ENCODE results near the gene TSFM.
"Not testable (repeated sequence)": the region's sequence is repeated elsewhere in the genome, so short reads cannot be mapped to it uniquely, and the experiment has no call there.

Gene TSFM

GRCh38 chr12:57807285-57807684 is 24.7 kb downstream of the TSFM start:
- no peak overlapping the region for H3K4me3 ChIP-seq
- H3K27ac ChIP-seq, result no peak overlapping the region

DNA sequence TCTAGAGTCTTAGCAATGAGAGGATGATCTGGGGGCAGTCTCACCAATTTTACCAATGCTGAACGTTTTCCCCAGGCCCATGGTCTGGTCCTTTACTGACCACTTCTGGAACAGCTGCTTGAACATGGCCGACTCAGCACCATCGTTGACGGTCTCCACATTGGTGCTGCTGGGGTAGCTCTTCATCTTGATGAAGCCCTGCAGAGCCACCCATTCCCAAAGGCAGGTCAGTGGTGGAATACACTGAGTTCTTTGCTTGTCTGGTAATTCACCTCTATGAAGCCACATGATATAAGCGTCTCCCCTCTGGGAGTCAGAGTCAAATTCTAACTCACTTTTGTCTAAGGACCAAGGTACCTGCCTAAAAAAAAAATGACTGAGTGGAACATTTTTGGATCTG is 25.8 kb downstream of the TSFM start:
- no peak overlapping the region for H3K4me3 ChIP-seq
- no peak overlapping the region for H3K27ac ChIP-seq

DNA sequence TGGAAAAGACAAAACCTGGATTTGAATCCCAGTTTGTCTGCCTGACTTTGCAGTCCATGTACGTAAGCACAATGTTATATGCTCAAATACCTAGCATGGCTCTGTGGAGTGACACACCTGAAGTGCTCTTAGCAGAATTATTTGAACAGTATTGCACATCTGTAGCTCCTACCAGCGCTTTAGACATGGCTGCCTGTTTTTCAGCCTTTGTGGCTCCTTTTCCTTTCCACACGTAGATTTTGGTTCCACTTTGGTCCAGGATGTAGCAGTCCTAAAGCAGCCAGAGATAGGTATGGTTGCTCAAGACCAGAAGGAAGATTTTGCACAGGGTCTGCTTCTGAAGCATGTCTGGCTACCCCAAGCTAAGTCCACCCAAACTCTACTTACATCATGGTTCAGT is 26.8 kb downstream of the TSFM start:
- Histone ChIP-seq H3K27ac (no peak overlapping the region), H3K4me3 (no peak overlapping the region)

GRCh38 chr12:57810450-57810849 is 27.9 kb downstream of the TSFM start:
- Histone ChIP-seq H3K4me3 (no peak overlapping the region), H3K27ac (no peak overlapping the region)

DNA sequence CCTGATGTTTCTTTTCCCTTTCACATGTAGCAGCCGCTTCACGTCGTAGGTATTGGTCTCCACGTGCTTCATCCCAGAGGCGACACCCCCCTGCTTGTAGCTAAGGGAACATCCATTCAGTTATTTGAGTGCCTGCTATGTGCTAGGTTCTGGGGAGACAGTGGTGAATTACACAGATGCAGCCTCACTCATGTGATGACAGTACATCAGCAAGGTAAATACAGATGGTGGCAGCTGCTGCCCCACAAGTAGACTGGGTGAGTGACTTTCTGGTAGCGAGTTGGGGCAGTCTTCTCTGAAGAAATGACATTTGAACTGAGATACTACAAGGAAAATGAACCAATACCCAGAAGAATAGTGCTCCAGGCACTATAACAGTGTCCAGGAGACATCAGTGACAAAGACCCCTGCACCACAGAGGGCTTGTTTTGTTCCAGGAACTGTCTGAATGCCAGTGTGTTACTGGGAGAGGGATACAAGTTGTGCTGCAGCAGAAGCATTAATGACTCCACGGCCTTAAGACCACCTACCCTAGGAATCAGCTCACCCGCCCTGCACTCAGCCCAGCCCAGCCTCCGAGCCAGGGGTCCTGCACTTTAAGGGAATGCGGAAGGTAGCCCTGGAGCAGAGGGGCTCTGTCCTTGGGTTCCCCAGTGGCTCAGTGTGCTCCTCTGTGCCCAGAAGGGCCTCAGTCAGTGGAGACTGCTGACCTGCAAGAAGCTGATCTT is 28.6 kb downstream of the TSFM start:
- no peak overlapping the region for H3K27ac ChIP-seq

DNA sequence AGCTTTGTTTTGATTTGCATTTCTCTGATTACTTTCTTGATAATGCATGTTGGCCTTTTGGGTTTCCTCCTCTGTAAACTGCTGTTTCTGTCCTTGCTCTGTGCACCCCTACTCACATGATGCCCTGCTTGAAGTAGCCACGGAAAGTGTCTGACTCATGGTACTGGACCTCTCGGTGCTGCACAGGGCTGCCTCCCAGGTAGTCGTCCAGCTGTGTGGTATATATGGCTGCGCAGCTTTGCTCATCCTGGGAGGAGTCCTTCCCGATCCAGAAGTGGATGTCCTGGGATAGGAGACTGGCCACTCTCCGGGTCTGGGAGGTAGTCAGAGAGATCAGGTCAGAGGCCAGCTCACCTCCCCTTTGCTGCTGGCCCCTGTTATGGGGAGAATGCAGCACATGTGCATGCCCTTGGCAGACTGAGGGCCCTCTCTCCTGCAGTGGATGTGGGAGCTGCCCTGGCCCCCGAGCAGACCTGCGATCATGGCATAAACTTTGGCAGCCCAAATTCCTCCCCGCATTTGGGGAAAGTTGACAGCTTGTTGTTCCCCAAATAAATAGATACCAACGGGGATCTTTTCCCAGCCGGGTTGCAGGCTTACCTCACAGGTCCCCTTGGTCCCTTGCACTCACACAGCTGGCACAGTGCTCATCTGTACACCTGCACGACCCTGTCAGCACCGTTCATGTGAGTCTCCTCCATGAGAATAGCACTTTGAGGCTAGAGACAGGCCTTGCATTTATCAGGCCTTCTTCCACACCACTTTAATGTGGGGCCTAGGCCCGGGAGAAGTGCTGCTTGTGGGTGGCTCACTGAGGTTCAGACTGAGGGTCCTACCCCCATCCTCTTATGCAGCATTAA is 30.8 kb downstream of the TSFM start:
- no peak overlapping the region for H3K4me3 ChIP-seq
- no peak overlapping the region for H3K27ac ChIP-seq

More for the DNA sequence above, 28.6 kb downstream of the TSFM start:
- no peak overlapping the region for H3K4me3 ChIP-seq

DNA sequence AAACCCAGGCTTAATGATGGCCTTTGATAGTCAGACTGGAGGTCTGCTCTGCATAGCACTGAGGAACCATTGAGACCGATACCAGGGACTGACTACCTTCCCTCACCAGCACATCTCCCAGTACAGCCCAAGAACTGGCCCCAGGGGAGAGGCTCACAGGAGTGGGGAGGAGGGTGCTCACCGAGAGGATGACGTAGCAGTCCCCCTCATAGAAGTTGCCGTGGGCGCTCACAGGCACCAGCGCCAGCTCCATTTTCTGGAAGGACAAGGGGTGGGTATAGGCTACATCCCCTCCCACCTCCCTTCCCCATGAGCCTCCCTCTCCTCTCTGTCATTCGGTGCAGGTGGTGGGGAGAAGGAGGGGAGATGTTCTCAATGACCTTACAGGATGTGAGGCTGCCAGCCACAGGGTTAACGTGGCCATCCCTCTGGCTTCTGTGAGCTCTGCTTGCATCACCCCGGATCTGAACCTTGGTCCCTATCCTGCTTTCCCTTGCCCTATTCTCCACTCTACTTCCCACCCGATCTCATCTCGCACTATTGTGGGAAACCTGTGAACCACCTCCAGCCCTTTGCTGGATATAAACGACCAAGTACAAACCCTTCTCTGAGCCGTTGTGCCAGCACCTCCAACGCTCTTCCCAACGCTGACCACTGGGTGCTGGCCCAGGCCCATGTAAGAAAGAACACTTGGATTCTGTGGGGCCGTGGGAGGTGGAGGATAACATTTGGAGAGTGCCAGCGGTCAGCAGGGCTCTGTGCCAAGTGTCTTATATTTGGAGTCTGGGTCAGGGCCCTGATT is 31.6 kb downstream of the TSFM start:
- Histone ChIP-seq H3K4me3 (no peak overlapping the region), H3K27ac (no peak overlapping the region)

DNA sequence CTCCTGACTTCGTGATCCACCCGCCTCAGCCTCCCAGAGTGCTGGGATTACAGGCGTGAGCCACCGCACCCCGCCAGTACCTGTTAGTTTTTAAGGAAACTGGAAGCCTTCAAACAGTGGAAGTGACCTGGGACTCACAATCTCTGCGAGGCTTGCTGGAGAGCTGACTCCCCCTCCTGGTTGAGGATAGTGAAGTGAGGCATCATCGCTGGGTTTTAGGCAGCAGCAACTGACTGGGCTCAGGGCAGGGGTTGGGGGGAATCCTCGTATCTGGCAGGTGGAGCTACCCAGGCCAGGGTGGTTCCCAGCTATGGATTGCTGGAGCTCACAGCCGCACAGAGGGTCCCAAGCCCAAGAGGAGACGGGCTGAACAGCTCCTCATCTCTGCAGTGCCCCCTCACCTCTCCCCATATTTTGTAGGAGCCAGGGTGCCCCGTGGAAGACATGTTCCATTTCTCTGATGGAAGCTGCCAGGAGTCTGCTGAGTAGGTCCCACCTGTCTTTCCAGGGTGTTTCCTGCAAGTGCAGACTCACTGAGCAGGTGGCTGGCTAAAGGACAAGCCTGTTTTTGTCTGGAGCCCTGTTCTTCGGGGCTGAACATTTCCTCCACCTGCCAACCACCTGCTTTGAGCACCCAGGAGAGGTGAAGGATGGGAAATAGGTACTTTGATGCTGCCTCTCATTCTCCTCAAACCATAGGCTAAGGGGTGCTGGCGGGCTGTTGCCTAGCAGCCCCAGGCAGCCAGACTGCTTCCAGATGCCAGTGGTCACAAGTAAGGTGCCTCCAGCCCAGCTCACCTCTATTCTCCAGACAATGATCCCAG is 32.8 kb downstream of the TSFM start:
- no peak overlapping the region for H3K4me3 ChIP-seq
- H3K27ac ChIP-seq, result peak overlapping the region in 2 of 21 experiments; percentile 17 to 44

DNA sequence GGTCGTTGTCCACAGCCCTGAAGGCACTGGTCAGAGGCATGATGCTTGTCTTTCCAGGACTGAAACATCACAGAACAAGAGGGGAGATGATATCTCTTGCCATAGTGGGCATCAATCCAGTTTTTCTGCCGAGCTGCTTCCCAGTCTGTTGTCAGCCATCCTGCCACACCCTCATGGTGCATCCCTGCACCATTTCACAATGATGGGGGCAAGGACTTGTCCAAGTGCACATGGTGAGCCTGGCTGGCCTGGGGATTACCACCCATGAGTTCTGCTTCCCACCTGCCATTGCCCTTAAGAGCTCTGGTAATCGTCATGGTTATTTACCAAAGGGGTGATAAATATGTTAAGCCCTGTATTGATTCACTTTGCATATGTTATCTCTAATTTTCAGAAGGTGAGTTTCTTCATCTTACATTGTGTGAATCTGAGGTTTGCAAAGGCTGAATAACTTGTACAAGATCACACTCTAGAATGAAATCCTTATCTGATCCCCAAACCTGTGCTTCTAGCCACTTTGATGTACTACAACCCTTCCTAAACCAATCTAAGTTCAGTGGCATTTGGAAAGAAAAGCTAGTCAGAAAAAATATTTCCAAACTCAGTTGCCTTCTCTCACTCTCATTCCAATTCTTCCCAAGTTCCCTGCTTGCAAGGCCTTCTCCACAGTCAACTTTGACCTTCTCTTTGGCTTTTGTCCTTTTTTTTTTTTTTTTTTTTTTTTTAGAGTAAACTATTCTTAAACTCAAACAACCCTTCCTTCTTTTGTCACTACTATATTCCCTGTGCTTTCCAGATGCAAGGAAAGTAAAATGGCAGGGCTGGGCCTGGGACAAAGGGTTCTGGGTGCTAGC is 33.6 kb downstream of the TSFM start:
- Histone ChIP-seq H3K27ac (peak overlapping the region in 8 of 21 experiments; percentile 8 to 68 (median 38)), H3K4me3 (no peak overlapping the region)

DNA sequence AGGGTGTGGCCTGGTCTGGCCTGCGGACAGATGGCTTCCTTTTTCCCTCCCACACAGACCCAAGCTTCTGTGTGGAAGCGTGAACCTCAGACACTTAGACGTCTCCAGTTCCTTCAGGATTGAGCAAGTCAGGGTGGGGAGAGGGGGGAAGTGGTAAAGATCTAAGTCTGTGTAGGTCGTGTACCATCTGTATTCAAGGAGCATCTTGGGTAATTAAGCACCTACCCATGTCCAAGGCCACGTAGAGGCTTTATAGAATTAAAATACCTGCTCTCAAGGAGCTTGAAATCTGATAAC is 34.2 kb downstream of the TSFM start:
- H3K4me3 ChIP-seq, result no peak overlapping the region
- peak overlapping the region in 10 of 21 experiments; percentile 9 to 72 (median 44) for H3K27ac ChIP-seq

DNA sequence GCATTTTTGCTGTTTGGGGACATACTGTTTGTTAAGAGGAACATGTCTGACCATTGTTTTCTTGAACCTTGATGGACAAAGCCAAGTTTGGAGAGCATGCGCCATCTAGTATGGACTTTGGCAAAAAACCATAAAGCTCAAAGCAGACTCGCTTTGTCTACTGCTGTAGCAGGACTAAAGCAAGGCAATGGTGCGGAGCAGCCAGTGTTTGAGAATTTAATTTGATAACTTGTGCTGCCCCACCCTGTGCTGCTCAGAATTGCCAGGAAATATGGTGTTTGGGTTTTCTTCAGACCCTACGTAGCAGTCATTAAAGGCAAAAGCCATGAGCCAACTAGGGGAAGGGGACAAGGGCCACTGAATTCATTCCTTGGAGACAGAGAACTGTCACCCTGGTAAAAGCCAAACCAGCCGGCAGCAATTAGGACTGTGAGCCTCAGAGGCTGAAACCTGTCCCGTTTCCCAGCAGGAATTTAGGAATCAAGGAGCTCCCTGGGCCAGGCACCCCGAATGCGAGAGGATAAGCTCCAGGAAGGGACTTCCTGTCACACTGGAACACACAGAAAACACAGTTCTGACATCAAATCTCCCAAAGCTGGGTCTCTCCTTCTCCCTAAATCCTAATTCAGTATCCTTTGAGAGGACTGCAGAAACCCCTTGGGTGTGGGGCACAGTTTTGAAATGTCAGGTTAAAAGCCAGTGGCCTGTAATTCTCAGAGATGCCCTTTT is 34.8 kb downstream of the TSFM start:
- peak overlapping the region in 12 of 21 experiments; percentile 9 to 72 (median 37) for H3K27ac ChIP-seq
- H3K4me3 ChIP-seq, result no peak overlapping the region

- peak overlapping the region in 6 of 21 experiments; percentile 9 to 72 (median 50) for H3K27ac ChIP-seq
- not testable (repeated sequence) for H3K4me3 ChIP-seq
Measured at GRCh38 chr12:57817990-57818331, 35.4 kb downstream of the TSFM start.

DNA sequence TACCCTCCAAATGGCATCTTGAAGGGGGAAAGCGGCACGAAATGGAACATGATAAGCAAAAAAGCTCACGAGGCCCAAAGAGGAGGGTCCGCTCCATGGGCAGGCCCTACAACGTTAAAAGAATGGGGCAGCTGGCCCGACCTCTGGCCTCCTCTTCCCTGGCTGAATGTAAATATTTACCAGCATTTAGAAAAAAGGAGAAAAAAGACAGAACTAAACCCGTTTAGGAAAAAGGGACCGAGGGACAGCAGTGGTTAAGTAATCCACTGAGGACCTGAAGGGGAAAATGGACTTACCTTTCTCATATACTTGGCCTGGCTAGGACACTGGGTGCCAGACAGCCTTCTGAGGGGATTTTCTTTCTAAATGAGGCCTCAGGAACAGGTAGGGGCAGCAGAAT is 37.5 kb downstream of the TSFM start:
- H3K4me3 ChIP-seq, H3K27ac ChIP-seq: not testable (repeated sequence)

- peak overlapping the region in 1 of 21 experiments; percentile 5 for H3K27ac ChIP-seq
- not testable (repeated sequence) for H3K4me3 ChIP-seq
Measured at GRCh38 chr12:57821015-57821414, 38.4 kb downstream of the TSFM start.

- peak overlapping the region in 1 of 21 experiments; percentile 5 for H3K27ac ChIP-seq
Measured at GRCh38 chr12:57821474-57822214, 39.1 kb downstream of the TSFM start.

DNA sequence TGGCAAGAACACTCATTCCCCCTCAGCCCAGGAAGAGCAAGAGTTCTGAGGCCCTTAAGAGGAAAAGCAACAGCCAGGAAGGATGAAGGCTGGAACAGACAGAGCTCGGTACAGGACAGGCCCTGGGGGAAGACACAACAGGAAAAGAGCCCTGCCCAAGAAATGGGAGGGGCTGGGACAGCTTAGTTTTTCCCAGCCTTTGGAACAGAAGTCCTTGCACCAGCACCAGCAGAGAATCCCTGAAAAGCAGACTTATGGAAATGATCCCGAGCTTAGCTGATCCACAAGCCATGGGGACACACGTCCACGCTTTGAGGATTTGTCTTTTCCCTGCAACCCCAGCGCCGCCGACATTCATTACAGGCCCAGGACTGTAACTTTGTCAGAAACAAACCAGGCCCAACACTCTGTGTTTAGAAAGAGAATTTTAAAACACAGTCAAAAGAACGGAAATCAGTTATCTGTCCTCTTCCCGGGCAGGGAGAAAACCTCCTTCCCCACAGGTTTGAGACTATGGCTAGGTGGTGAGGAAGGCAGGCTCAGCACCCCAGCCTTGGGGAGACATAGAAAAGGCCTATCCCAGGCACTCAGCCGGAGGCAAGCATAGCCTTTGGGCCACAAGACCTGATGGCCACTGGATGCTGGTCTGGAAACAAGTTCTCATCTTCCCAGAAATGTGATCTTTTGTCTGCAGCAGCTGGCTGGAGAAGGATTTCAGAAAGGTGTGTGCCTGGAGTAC is 40.0 kb downstream of the TSFM start:
- Histone ChIP-seq H3K27ac (peak overlapping the region in 3 of 21 experiments; percentile 1 to 25 (median 22)), H3K4me3 (no peak overlapping the region)

More at GRCh38 chr12:57821474-57822214, 39.1 kb downstream of the TSFM start:
- no peak overlapping the region for H3K4me3 ChIP-seq
